Neural progenitor cell (in vitro differentiated cells): ENCODE measurements around the gene TKFC. TPM values are rescaled to one million over a fixed set of nuclear protein-coding genes. Genes with fewer than 3 reads are reported as not detected.
A peak's percentile ranks its signal among the peaks of the same experiment; 100 is the strongest.

Source experiments
- DNase-seq: peaks from one replicate; pipeline ENCODE4 v3.0.0-alpha.2; 2016; ENCODE audit warnings: low spot score
- H2AFZ ChIP-seq: fragments of 200-600 bp; sonication (generic); replicated peaks from 2 replicates; pipeline ENCODE4 v1.6.1; 2016; ENCODE audit warnings: antibody characterized with exemption
- H3F3A ChIP-seq: fragments of 200-600 bp; sonication (generic); 2 replicates; pipeline ENCODE4 v1.6.1; 2016; ENCODE audit warnings: antibody characterized with exemption, low read depth
- H3K27ac ChIP-seq: fragments of 200-600 bp; sonication (generic); 2 replicates; pipeline ENCODE4 v1.5.1; 2016; ENCODE audit warnings: mild to moderate bottlenecking
- H3K27me3 ChIP-seq: fragments of 200-600 bp; sonication (generic); 2 replicates; pipeline ENCODE4 v1.6.1; 2016; ENCODE audit warnings: mild to moderate bottlenecking, moderate library complexity
- H3K36me3 ChIP-seq: fragments of 200-600 bp; sonication (generic); 2 replicates; pipeline ENCODE4 v1.5.1; 2016
- H3K4me1 ChIP-seq: fragments of 200-600 bp; sonication (generic); 2 replicates; pipeline ENCODE4 v1.6.1; 2016; ENCODE audit warnings: mixed run types
- H3K4me2 ChIP-seq: fragments of 200-600 bp; sonication (generic); 2 replicates; pipeline ENCODE4 v1.6.1; 2016
- H3K4me3 ChIP-seq: fragments of 200-600 bp; sonication (generic); 2 replicates; pipeline ENCODE4 v1.5.1; 2016
- H3K79me2 ChIP-seq: fragments of 200-600 bp; sonication (generic); 2 replicates; pipeline ENCODE4 v1.6.1; 2016; ENCODE audit warnings: low read depth
- H3K9ac ChIP-seq: fragments of 200-600 bp; sonication (generic); 2 replicates; pipeline ENCODE4 v1.6.1; 2016
- H3K9me3 ChIP-seq: fragments of 200-600 bp; sonication (generic); 2 replicates; pipeline ENCODE4 v1.5.1; 2016; ENCODE audit warnings: low read depth
- H4K20me1 ChIP-seq: fragments of 200-600 bp; sonication (generic); 2 replicates; pipeline ENCODE4 v1.6.1; 2016; ENCODE audit warnings: low read depth
- H3K27ac Mint-ChIP-seq: 3 replicates; pipeline ENCODE4 v1.8.0; 2021; ENCODE audit warnings: mixed read lengths
- H3K27me3 Mint-ChIP-seq: 2 replicates; pipeline ENCODE4 v1.8.0; 2022; ENCODE audit warnings: low read depth, mild to moderate bottlenecking, inconsistent platforms, moderate library complexity, mixed read lengths; ENCODE audit not compliant: insufficient read depth
- H3K36me3 Mint-ChIP-seq: 3 replicates; pipeline ENCODE4 v1.8.0; 2021; ENCODE audit warnings: mixed read lengths
- H3K4me1 Mint-ChIP-seq: 3 replicates; pipeline ENCODE4 v1.8.0; 2021; ENCODE audit warnings: mixed read lengths
- H3K4me3 Mint-ChIP-seq: 3 replicates; pipeline ENCODE4 v1.8.0; 2021; ENCODE audit warnings: mild to moderate bottlenecking, moderate library complexity, mixed read lengths
- H3K9me3 Mint-ChIP-seq: 3 replicates; pipeline ENCODE4 v1.8.0; 2020; ENCODE audit warnings: mixed read lengths
- EZH2 ChIP-seq: fragments of 200-600 bp; sonication (generic); IDR thresholded peaks from 2 replicates; pipeline ENCODE4 v1.6.1; 2017; ENCODE audit warnings: antibody characterized with exemption, mild to moderate bottlenecking, moderate library complexity
- EZH2phosphoT487 ChIP-seq: fragments of 200-600 bp; sonication (generic); IDR thresholded peaks from 2 replicates; pipeline ENCODE4 v1.6.1; 2017; ENCODE audit warnings: antibody characterized with exemption
- total RNA-seq: library from RNA; depleted of rRNA; stranded (reverse); fragments of >200 nt; gene quantifications from 2 replicates; pipeline ENCODE4 v1.2.3, GENCODE V29; 2015; ENCODE audit warnings: low replicate concordance
- TF ChIP-seq, protein P1 (sequence below): fragments of 200-600 bp; sonication (generic); IDR thresholded peaks from 2 replicates; pipeline ENCODE4 v1.5.1; 2017; ENCODE audit warnings: antibody characterized with exemption, mild to moderate bottlenecking

Gene TKFC
- total RNA-seq, 1 donor from 2014 or later: 27.3 TPM

DNA sequence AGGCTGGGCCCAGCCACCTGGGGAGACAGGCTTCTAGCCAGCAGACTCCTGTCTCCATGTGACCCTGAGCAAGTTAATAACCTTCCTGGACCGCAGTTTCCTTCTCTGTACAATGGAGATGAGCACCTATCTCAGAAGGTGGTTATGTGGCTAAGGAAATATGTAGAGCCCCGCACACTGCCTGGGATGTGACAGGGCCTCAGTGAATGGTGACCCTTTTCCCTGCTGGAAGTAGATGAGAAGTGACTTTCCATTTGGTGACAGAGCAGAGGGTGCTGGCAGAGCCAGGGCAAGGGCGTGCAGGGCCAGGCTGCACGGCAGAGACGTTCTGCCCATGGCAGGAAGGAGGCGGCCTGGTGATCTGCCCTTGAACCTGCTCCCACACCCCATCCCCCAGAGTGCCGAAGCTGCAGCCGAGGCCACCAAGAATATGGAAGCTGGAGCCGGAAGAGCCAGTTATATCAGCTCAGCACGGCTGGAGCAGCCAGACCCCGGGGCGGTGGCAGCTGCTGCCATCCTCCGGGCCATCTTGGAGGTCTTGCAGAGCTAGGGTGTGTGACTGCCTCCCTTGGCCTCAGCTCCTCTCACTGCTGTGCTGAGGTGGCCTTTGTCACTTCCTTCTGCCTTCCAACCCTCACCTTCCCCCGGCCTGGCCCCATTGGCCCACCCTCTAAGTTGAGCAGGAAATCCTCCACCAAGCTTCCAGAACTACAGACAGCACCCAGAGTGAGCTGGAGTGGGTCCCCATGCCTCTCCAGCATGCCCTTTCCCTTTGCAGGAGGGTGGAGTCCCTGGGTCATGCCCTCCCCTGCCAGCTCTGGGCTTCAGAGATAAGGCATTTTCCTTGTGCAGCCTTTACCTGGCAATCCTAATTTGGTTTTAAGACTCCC lies 13.2 kb downstream of the TKFC start:
- DNase-seq: no peak
- Histone ChIP-seq H4K20me1 (no peaks in the 10 kb centered on the region), H3K79me2 (no peaks in the 10 kb centered on the region), H2AFZ (no peak overlapping the region), H3K4me3 (no peak overlapping the region), H3K4me1 (no peaks in the 10 kb centered on the region), H3K9ac (no peak overlapping the region), H3K4me2 (no peak overlapping the region), H3K27me3 (no peaks in the 10 kb centered on the region), H3F3A (no peaks in the 10 kb centered on the region), H3K27ac (no peak overlapping the region), H3K9me3 (no peaks in the 10 kb centered on the region), H3K36me3 (no peaks in the 10 kb centered on the region)
- H3K4me3 Mint-ChIP-seq: no peak overlapping the region
- H3K36me3 Mint-ChIP-seq: peaks cover 9% of the 10 kb centered on the region
- H3K27ac Mint-ChIP-seq: no peak overlapping the region
- TF ChIP-seq EZH2phosphoT487 (no peak), EZH2 (no peak)
- TF ChIP-seq, protein P1, sequence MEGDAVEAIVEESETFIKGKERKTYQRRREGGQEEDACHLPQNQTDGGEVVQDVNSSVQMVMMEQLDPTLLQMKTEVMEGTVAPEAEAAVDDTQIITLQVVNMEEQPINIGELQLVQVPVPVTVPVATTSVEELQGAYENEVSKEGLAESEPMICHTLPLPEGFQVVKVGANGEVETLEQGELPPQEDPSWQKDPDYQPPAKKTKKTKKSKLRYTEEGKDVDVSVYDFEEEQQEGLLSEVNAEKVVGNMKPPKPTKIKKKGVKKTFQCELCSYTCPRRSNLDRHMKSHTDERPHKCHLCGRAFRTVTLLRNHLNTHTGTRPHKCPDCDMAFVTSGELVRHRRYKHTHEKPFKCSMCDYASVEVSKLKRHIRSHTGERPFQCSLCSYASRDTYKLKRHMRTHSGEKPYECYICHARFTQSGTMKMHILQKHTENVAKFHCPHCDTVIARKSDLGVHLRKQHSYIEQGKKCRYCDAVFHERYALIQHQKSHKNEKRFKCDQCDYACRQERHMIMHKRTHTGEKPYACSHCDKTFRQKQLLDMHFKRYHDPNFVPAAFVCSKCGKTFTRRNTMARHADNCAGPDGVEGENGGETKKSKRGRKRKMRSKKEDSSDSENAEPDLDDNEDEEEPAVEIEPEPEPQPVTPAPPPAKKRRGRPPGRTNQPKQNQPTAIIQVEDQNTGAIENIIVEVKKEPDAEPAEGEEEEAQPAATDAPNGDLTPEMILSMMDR: no peak
- H3K4me1 Mint-ChIP-seq: no peaks in the 10 kb centered on the region
- peaks cover 3% of the 10 kb centered on the region for H3K27me3 Mint-ChIP-seq
- no peaks in the 10 kb centered on the region for H3K9me3 Mint-ChIP-seq

DNA sequence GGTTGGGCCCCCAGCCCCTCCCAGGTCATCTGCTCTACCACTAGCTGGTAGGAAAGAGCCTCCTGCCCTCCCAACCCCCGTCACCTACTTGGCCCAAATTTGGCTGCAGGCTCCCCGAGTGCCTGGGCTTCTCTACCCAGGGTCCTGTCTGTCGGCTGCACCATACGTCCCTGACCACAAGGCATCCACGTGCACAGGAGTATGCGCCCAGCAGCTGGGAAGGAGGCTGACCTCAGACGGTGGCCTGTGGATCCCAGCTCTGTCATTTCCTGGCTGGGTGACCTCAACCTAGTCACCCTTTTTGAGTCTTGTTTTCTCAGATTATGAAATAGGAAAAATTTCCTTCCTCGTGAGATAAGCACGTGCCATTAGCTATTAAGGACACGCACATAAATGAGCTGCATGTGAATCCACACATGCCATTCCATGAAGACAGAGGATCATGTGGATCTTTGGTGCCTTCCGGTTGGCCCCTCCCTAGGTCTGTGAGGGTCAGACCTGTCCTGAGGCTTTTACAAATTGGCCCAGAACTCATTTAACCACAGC lies 15.0 kb downstream of the TKFC start:
- H2AFZ ChIP-seq: no peak overlapping the region
- no peak overlapping the region for H3K4me2 ChIP-seq
- no peaks in the 10 kb centered on the region for H3K4me1 Mint-ChIP-seq
- no peaks in the 10 kb centered on the region for H3K9me3 Mint-ChIP-seq
- H3K27me3 Mint-ChIP-seq: peaks cover 3% of the 10 kb centered on the region
- H3K36me3 ChIP-seq: no peaks in the 10 kb centered on the region
- DNase-seq: no peak
- no peak overlapping the region for H3K9ac ChIP-seq
- no peak overlapping the region for H3K4me3 ChIP-seq
- no peaks in the 10 kb centered on the region for H4K20me1 ChIP-seq
- H3F3A ChIP-seq: no peaks in the 10 kb centered on the region
- TF ChIP-seq, protein P1: no peak
- TF ChIP-seq EZH2phosphoT487 (no peak), EZH2 (no peak)
- H3K27ac Mint-ChIP-seq: no peak overlapping the region
- H3K4me3 Mint-ChIP-seq: no peak overlapping the region
- peaks cover 7% of the 10 kb centered on the region for H3K36me3 Mint-ChIP-seq
- no peaks in the 10 kb centered on the region for H3K9me3 ChIP-seq
- no peaks in the 10 kb centered on the region for H3K4me1 ChIP-seq
- no peaks in the 10 kb centered on the region for H3K79me2 ChIP-seq
- H3K27me3 ChIP-seq: no peaks in the 10 kb centered on the region
- no peak overlapping the region for H3K27ac ChIP-seq

DNA sequence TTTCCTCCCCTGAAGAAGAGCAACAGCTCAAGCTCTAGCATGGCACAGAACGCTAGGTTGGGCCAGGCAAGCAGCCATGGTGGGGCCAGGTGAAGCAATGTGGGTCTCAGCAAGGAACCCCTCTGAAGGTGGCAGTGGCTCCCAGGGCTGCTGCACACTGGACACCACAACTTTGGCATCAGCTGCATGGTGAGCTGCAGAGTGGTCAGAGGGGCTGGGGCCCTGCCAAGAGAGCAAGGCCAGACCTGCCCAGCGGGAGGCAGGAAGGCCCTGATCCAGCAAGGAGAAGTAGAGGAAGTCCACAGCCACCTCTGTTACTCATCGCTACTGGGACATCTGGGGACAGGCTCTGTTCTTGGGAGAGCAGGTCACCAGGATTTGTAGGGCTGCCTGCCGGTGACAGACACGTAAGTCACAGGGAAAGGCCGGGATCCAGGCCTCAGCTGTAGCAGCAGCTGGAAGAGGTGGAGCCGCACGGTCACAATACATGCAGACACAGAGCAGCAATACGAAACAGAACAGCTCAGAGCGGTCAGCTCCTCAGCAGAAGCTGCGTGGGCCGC lies 16.2 kb downstream of the TKFC start:
- Mint-ChIP-seq H3K9me3 (no peaks in the 10 kb centered on the region), H3K4me3 (peak overlapping the region; percentile 18), H3K36me3 (peaks cover 7% of the 10 kb centered on the region), H3K4me1 (no peaks in the 10 kb centered on the region), H3K27me3 (peaks cover 3% of the 10 kb centered on the region), H3K27ac (no peak overlapping the region)
- Histone ChIP-seq H3F3A (no peaks in the 10 kb centered on the region), H2AFZ (no peak overlapping the region), H3K27ac (no peak overlapping the region), H3K4me3 (no peak overlapping the region), H3K79me2 (no peaks in the 10 kb centered on the region), H3K9ac (no peak overlapping the region), H4K20me1 (no peaks in the 10 kb centered on the region), H3K36me3 (no peaks in the 10 kb centered on the region), H3K4me2 (no peak overlapping the region), H3K4me1 (no peaks in the 10 kb centered on the region), H3K27me3 (no peaks in the 10 kb centered on the region), H3K9me3 (no peaks in the 10 kb centered on the region)
- DNase-seq: no peak
- no peak for TF ChIP-seq EZH2
- no peak for TF ChIP-seq EZH2phosphoT487
- TF ChIP-seq, protein P1: no peak
